Measurements from ENCODE around the gene HDAC7. TPM values are rescaled to one million over a fixed set of nuclear protein-coding genes. Genes with fewer than 3 reads are reported as not detected.

HDAC7 gene
- total and polyA plus RNA-seq, 2 donors from 2014 or later: 35.0 to 132 TPM

GRCh38 chr12:47851303-47851952 lies 31.7 kb upstream of the HDAC7 start:
- H3K27ac ChIP-seq (ENCODE audit: low read depth in 2 of 2, low read length in 2 of 2): no peak overlapping the region
- no peak for TF ChIP-seq CTCF (IDR thresholded peaks at IDR 0.05; ENCODE audit: borderline replicate concordance, extremely low read depth, insufficient read depth)
- no peak overlapping the region for H3K9ac ChIP-seq (ENCODE audit: low read length in 3 of 3)
- FAIRE-seq (no peak), DNase-seq (no peak)
- peaks cover 0 to 22% (median 6%) of the 10 kb centered on the region in 3 donors for H3K36me3 ChIP-seq (ENCODE audit: control insufficient read depth in 2 of 3, insufficient read depth in 3 of 3, low read length in 3 of 3)
- H3K27me3 ChIP-seq (ENCODE audit: control insufficient read depth, insufficient read depth, low read length): no peaks in the 10 kb centered on the region
- H3K9me3 ChIP-seq (ENCODE audit: control insufficient read depth in 2 of 3, insufficient read depth in 1 of 3, low read length in 3 of 3): no peaks in the 10 kb centered on the region
- intact Hi-C loops (cut with DNase I): no loop called here
- H3K4me3 ChIP-seq (ENCODE audit: low read length in 3 of 3): no peak overlapping the region
- H3K4me1 ChIP-seq (ENCODE audit: control insufficient read depth in 2 of 3, insufficient read depth in 2 of 3, low read depth in 1 of 3, low read length in 3 of 3): peaks cover 0 to 2% (median 0%) of the 10 kb centered on the region in 3 donors

GRCh38 chr12:47850153-47851084 lies 30.7 kb upstream of the HDAC7 start:
- Histone ChIP-seq H3K4me1 (ENCODE audit: control insufficient read depth in 2 of 3, insufficient read depth in 2 of 3, low read depth in 1 of 3, low read length in 3 of 3) (peaks cover 0 to 2% (median 0%) of the 10 kb centered on the region in 3 donors), H3K36me3 (ENCODE audit: control insufficient read depth in 2 of 3, insufficient read depth in 3 of 3, low read length in 3 of 3) (peaks cover 0 to 24% (median 15%) of the 10 kb centered on the region in 3 donors), H3K4me3 (ENCODE audit: low read length in 3 of 3) (no peak overlapping the region), H3K27ac (ENCODE audit: low read depth in 2 of 2, low read length in 2 of 2) (no peak overlapping the region), H3K27me3 (ENCODE audit: control insufficient read depth, insufficient read depth, low read length) (no peaks in the 10 kb centered on the region), H3K9me3 (ENCODE audit: control insufficient read depth in 2 of 3, insufficient read depth in 1 of 3, low read length in 3 of 3) (no peaks in the 10 kb centered on the region), H3K9ac (ENCODE audit: low read length in 3 of 3) (no peak overlapping the region)
- DNase-seq: no peak
- intact Hi-C loops (cut with DNase I): no loop called here
- no peak for TF ChIP-seq CTCF (IDR thresholded peaks at IDR 0.05; ENCODE audit: borderline replicate concordance, extremely low read depth, insufficient read depth)
- no peak for FAIRE-seq

- H3K9ac ChIP-seq (ENCODE audit: low read length in 3 of 3): no peak overlapping the region
- no peak overlapping the region for H3K27ac ChIP-seq (ENCODE audit: low read depth in 2 of 2, low read length in 2 of 2)
- TF ChIP-seq CTCF (IDR thresholded peaks at IDR 0.05; ENCODE audit: borderline replicate concordance, extremely low read depth, insufficient read depth): no peak
- H3K36me3 ChIP-seq (ENCODE audit: control insufficient read depth in 2 of 3, insufficient read depth in 3 of 3, low read length in 3 of 3): peaks cover 0 to 24% (median 21%) of the 10 kb centered on the region in 3 donors
- no peaks in the 10 kb centered on the region for H3K9me3 ChIP-seq (ENCODE audit: control insufficient read depth in 2 of 3, insufficient read depth in 1 of 3, low read length in 3 of 3)
- H3K27me3 ChIP-seq (ENCODE audit: control insufficient read depth, insufficient read depth, low read length): no peaks in the 10 kb centered on the region
- H3K4me3 ChIP-seq (ENCODE audit: low read length in 3 of 3): no peak overlapping the region
- intact Hi-C loops (cut with DNase I): no loop called here
- no peak for FAIRE-seq
- DNase-seq: no peak
- peaks cover 0 to 2% (median 0%) of the 10 kb centered on the region in 3 donors for H3K4me1 ChIP-seq (ENCODE audit: control insufficient read depth in 2 of 3, insufficient read depth in 2 of 3, low read depth in 1 of 3, low read length in 3 of 3)
Measured at GRCh38 chr12:47849261-47849660, 29.6 kb upstream of the HDAC7 start.

Data from kidney (tissue), 14 donors.